ENCODE measurements around the gene SULT1C2. TPM values are rescaled to one million over a fixed set of nuclear protein-coding genes. Genes with fewer than 3 reads are reported as not detected.

Gene SULT1C2
- total RNA-seq, 5 donors from 2014 or later (not counting 1 experiment from before 2014, with no cell fraction given) = 0.44 TPM; not detected in 4

GRCh38 chr2:108304975-108305374 lies 16.3 kb downstream of the SULT1C2 start:
- DNase-seq (no peak), ATAC-seq (replicated peaks in 1 of 4) (no peak)
- Histone ChIP-seq H3K4me3 (ENCODE audit: control insufficient read depth in 1 of 2, extremely low read depth in 1 of 2, low read length in 1 of 2) (no peak overlapping the region), H3K27me3 (replicated peaks in 1 of 2; ENCODE audit: control insufficient read depth in 2 of 2, extremely low read depth in 1 of 2, insufficient read depth in 2 of 2, low read length in 1 of 2) (peaks cover 0 to 7% of the 10 kb centered on the region in 2 experiments), H3K27ac (ENCODE audit: low read length) (no peak overlapping the region), H3K4me1 (ENCODE audit: control insufficient read depth in 1 of 2, extremely low read depth in 1 of 2, insufficient read depth in 2 of 2, low read length in 2 of 2) (no peaks in the 10 kb centered on the region), H3K9me3 (no peaks in the 10 kb centered on the region), H3K36me3 (ENCODE audit: control insufficient read depth in 2 of 2, extremely low read depth in 1 of 2, insufficient read depth in 1 of 2, low read length in 1 of 2) (no peaks in the 10 kb centered on the region)
- POLR2A ChIA-PET = no interaction called here
- no CpG with 5 or more reads among the region's 2 CpGs for WGBS (ENCODE audit: insufficient coverage)
- Mint-ChIP-seq H3K36me3 (no peaks in the 10 kb centered on the region), H3K27me3 (peaks cover 0 to 3% of the 10 kb centered on the region in 2 donors), H3K4me3 (no peak overlapping the region), H3K4me1 (peaks cover 0 to 4% (median 0%) of the 10 kb centered on the region in 3 donors), H3K27ac (no peak overlapping the region), H3K9me3 (no peaks in the 10 kb centered on the region)
- CTCF ChIA-PET = no interaction called here

- H3K36me3 Mint-ChIP-seq = no peaks in the 10 kb centered on the region
- Histone ChIP-seq H3K4me1 (ENCODE audit: control insufficient read depth in 1 of 2, extremely low read depth in 1 of 2, insufficient read depth in 2 of 2, low read length in 2 of 2) (no peaks in the 10 kb centered on the region), H3K27ac (ENCODE audit: low read length) (no peak overlapping the region), H3K36me3 (ENCODE audit: control insufficient read depth in 2 of 2, extremely low read depth in 1 of 2, insufficient read depth in 1 of 2, low read length in 1 of 2) (no peaks in the 10 kb centered on the region), H3K9me3 (no peaks in the 10 kb centered on the region), H3K27me3 (replicated peaks in 1 of 2; ENCODE audit: control insufficient read depth in 2 of 2, extremely low read depth in 1 of 2, insufficient read depth in 2 of 2, low read length in 1 of 2) (peaks cover 0 to 7% of the 10 kb centered on the region in 2 experiments), H3K4me3 (ENCODE audit: control insufficient read depth in 1 of 2, extremely low read depth in 1 of 2, low read length in 1 of 2) (no peak overlapping the region)
- H3K27me3 Mint-ChIP-seq = peaks cover 0 to 2% of the 10 kb centered on the region in 2 donors
- H3K9me3 Mint-ChIP-seq = no peaks in the 10 kb centered on the region
- H3K4me3 Mint-ChIP-seq = no peak overlapping the region
- WGBS (ENCODE audit: insufficient coverage) = 100% methylated on average over 2 of the region's 2 CpGs
- peaks cover 0 to 4% (median 0%) of the 10 kb centered on the region in 3 donors for H3K4me1 Mint-ChIP-seq
- ChIA-PET CTCF (no interaction called here), POLR2A (no interaction called here)
- H3K27ac Mint-ChIP-seq = no peak overlapping the region
- no peak for DNase-seq
- ATAC-seq (replicated peaks in 1 of 4) = no peak
These were observed 17.2 kb downstream of the SULT1C2 start for GRCh38 chr2:108305901-108306300.

DNA sequence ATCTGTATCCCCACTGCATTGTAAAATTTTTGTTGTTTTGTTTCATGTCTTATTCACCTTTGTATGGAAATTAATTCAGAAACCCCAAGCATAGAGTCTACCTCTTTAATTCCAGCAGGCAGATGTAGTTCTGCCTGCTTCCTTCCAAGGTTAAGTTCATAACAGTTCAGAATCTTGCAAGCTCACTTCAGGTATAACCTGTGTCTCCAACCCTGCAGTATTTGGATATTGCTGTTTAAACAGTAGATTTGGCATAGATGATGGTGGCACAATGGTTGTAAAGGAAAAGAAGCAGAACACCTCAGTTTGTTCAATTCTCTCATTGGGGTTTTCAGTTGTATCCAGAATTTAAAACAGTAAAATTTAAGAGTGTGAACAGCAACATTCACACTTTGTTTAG lies 21.2 kb downstream of the SULT1C2 start:
- no peak overlapping the region for H3K4me3 ChIP-seq (ENCODE audit: control insufficient read depth in 1 of 2, extremely low read depth in 1 of 2, low read length in 1 of 2)
- no peak overlapping the region for H3K27ac Mint-ChIP-seq
- peaks cover 0 to 3% of the 10 kb centered on the region in 2 experiments for H3K27me3 ChIP-seq (replicated peaks in 1 of 2; ENCODE audit: control insufficient read depth in 2 of 2, extremely low read depth in 1 of 2, insufficient read depth in 2 of 2, low read length in 1 of 2)
- H3K4me3 Mint-ChIP-seq = no peak overlapping the region
- H3K9me3 Mint-ChIP-seq = no peaks in the 10 kb centered on the region
- DNase-seq (no peak), ATAC-seq (replicated peaks in 1 of 4) (no peak)
- peaks cover 0 to 4% (median 0%) of the 10 kb centered on the region in 3 donors for H3K4me1 Mint-ChIP-seq
- no peaks in the 10 kb centered on the region for H3K36me3 ChIP-seq (ENCODE audit: control insufficient read depth in 2 of 2, extremely low read depth in 1 of 2, insufficient read depth in 1 of 2, low read length in 1 of 2)
- H3K36me3 Mint-ChIP-seq = no peaks in the 10 kb centered on the region
- no peak overlapping the region for H3K27ac ChIP-seq (ENCODE audit: low read length)
- no peaks in the 10 kb centered on the region for H3K27me3 Mint-ChIP-seq
- no peaks in the 10 kb centered on the region for H3K4me1 ChIP-seq (ENCODE audit: control insufficient read depth in 1 of 2, extremely low read depth in 1 of 2, insufficient read depth in 2 of 2, low read length in 2 of 2)
- POLR2A ChIA-PET = no interaction called here
- CTCF ChIA-PET = no interaction called here
- no peaks in the 10 kb centered on the region for H3K9me3 ChIP-seq

GRCh38 chr2:108314586-108315296 lies 26.0 kb downstream of the SULT1C2 start:
- Mint-ChIP-seq H3K4me3 (no peak overlapping the region), H3K36me3 (no peaks in the 10 kb centered on the region)

DNA sequence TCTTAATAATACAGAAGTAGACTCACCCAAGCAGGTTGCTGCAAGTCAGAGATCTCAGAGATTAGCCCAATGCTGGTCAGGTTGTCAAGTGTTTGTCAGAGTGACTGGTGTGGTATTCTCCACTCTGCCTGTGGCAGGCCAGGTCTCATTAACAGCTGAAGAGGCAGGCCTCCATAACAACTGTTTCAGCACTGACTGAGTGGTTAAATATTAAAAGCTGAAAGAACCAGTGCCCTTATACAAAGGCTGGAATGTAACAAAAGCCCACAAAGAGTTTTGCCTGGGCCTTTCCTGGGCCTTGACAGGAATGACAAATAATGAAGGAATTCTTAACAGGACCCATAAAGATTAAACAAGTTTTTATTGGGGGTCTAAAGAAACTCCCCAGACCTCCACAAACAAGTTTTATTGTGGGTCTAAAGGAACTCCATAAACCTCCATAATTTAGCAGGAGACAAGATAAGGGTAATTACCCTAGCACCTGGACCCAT lies 26.8 kb downstream of the SULT1C2 start:
- ChIA-PET CTCF (no interaction called here), POLR2A (no interaction called here)
- no peak overlapping the region for H3K27ac ChIP-seq (ENCODE audit: low read length)
- no peak overlapping the region for H3K4me3 ChIP-seq (ENCODE audit: control insufficient read depth in 1 of 2, extremely low read depth in 1 of 2, low read length in 1 of 2)
- Mint-ChIP-seq H3K9me3 (no peaks in the 10 kb centered on the region), H3K4me3 (no peak overlapping the region), H3K27ac (no peak overlapping the region), H3K4me1 (no peaks in the 10 kb centered on the region), H3K36me3 (no peaks in the 10 kb centered on the region), H3K27me3 (peaks cover 3 to 6% of the 10 kb centered on the region in 2 donors)
- H3K4me1 ChIP-seq (ENCODE audit: control insufficient read depth in 1 of 2, extremely low read depth in 1 of 2, insufficient read depth in 2 of 2, low read length in 2 of 2) = no peaks in the 10 kb centered on the region
- no peak for DNase-seq
- H3K27me3 ChIP-seq (replicated peaks in 1 of 2; ENCODE audit: control insufficient read depth in 2 of 2, extremely low read depth in 1 of 2, insufficient read depth in 2 of 2, low read length in 1 of 2) = no peaks in the 10 kb centered on the region
- H3K9me3 ChIP-seq = no peaks in the 10 kb centered on the region
- H3K36me3 ChIP-seq (ENCODE audit: control insufficient read depth in 2 of 2, extremely low read depth in 1 of 2, insufficient read depth in 1 of 2, low read length in 1 of 2) = no peaks in the 10 kb centered on the region
- ATAC-seq (replicated peaks in 1 of 4) = no peak

More at GRCh38 chr2:108314586-108315296, 26.0 kb downstream of the SULT1C2 start:
- no peaks in the 10 kb centered on the region for H3K36me3 ChIP-seq (ENCODE audit: control insufficient read depth in 2 of 2, extremely low read depth in 1 of 2, insufficient read depth in 1 of 2, low read length in 1 of 2)
- no peaks in the 10 kb centered on the region for H3K9me3 ChIP-seq
- Mint-ChIP-seq H3K4me1 (no peaks in the 10 kb centered on the region), H3K27me3 (peaks cover 3 to 6% of the 10 kb centered on the region in 2 donors), H3K9me3 (no peaks in the 10 kb centered on the region), H3K27ac (no peak overlapping the region)
- 100% methylated on average over 1 of the region's 3 CpGs for WGBS (ENCODE audit: insufficient coverage)
- DNase-seq = no peak
- H3K27ac ChIP-seq (ENCODE audit: low read length) = no peak overlapping the region
- H3K4me3 ChIP-seq (ENCODE audit: control insufficient read depth in 1 of 2, extremely low read depth in 1 of 2, low read length in 1 of 2) = no peak overlapping the region
- no peaks in the 10 kb centered on the region for H3K4me1 ChIP-seq (ENCODE audit: control insufficient read depth in 1 of 2, extremely low read depth in 1 of 2, insufficient read depth in 2 of 2, low read length in 2 of 2)
- no peak for ATAC-seq (replicated peaks in 1 of 4)
- CTCF ChIA-PET = no interaction called here
- H3K27me3 ChIP-seq (replicated peaks in 1 of 2; ENCODE audit: control insufficient read depth in 2 of 2, extremely low read depth in 1 of 2, insufficient read depth in 2 of 2, low read length in 1 of 2) = no peaks in the 10 kb centered on the region
- POLR2A ChIA-PET = no interaction called here

- 61% methylated on average over 2 of the region's 6 CpGs for WGBS (ENCODE audit: insufficient coverage)
- H3K36me3 ChIP-seq (ENCODE audit: control insufficient read depth in 2 of 2, extremely low read depth in 1 of 2, insufficient read depth in 1 of 2, low read length in 1 of 2) = no peaks in the 10 kb centered on the region
- DNase-seq (no peak), ATAC-seq (replicated peaks in 1 of 4) (no peak)
- Mint-ChIP-seq H3K9me3 (no peaks in the 10 kb centered on the region), H3K27me3 (peaks cover 3 to 6% of the 10 kb centered on the region in 2 donors), H3K4me3 (no peak overlapping the region), H3K27ac (no peak overlapping the region), H3K4me1 (no peaks in the 10 kb centered on the region), H3K36me3 (no peaks in the 10 kb centered on the region)
- H3K4me3 ChIP-seq (ENCODE audit: control insufficient read depth in 1 of 2, extremely low read depth in 1 of 2, low read length in 1 of 2) = no peak overlapping the region
- H3K27ac ChIP-seq (ENCODE audit: low read length) = no peak overlapping the region
- no peaks in the 10 kb centered on the region for H3K9me3 ChIP-seq
- ChIA-PET POLR2A (no interaction called here), CTCF (no interaction called here)
- H3K27me3 ChIP-seq (replicated peaks in 1 of 2; ENCODE audit: control insufficient read depth in 2 of 2, extremely low read depth in 1 of 2, insufficient read depth in 2 of 2, low read length in 1 of 2) = no peaks in the 10 kb centered on the region
- H3K4me1 ChIP-seq (ENCODE audit: control insufficient read depth in 1 of 2, extremely low read depth in 1 of 2, insufficient read depth in 2 of 2, low read length in 2 of 2) = no peaks in the 10 kb centered on the region
These were observed 27.3 kb downstream of the SULT1C2 start for GRCh38 chr2:108316033-108316432.
